Measurements from ENCODE around the gene INSC.

The INSC gene

GRCh38 chr11:15289723-15290122 is 175.0 kb downstream of the INSC start:
- no peak for DNase-seq (ENCODE audit: low read depth)

- no peak for DNase-seq (ENCODE audit: low read depth)
These were observed 177.2 kb downstream of the INSC start for GRCh38 chr11:15291885-15292284.

- no peak for DNase-seq (ENCODE audit: low read depth)
These were observed 179.4 kb downstream of the INSC start for GRCh38 chr11:15293975-15294620.

- DNase-seq (ENCODE audit: low read depth) = no peak
These were observed 181.0 kb downstream of the INSC start for GRCh38 chr11:15295695-15296094.
